Dendritic cell treated with granulocyte-macrophage colony-stimulating factor and Interleukin-4, amounts not matched to agents 40 ng/mL and 50 ng/mL, for 4 days (primary cell): ENCODE results near the gene DCAF6.

ENCODE experiments used
- H3K27ac Mint-ChIP-seq: one replicate; pipeline ENCODE4 v1.8.0; 2022; ENCODE audit warnings: mild to moderate bottlenecking, mixed read lengths
- H3K27me3 Mint-ChIP-seq: one replicate; pipeline ENCODE4 v1.8.0; 2022; ENCODE audit warnings: mild to moderate bottlenecking, mixed read lengths
- H3K36me3 Mint-ChIP-seq: one replicate; pipeline ENCODE4 v1.8.0; 2022; ENCODE audit warnings: low read depth, mixed read lengths
- H3K4me1 Mint-ChIP-seq: one replicate; pipeline ENCODE4 v1.8.0; 2022; ENCODE audit warnings: low read depth, mixed read lengths
- H3K4me3 Mint-ChIP-seq: one replicate; pipeline ENCODE4 v1.8.0; 2022; ENCODE audit warnings: mild to moderate bottlenecking, moderate library complexity, mixed read lengths
- H3K9me3 Mint-ChIP-seq: one replicate; pipeline ENCODE4 v1.8.0; 2022; ENCODE audit warnings: mixed read lengths
- intact Hi-C: fragments of 100-400 bp; cut with micrococcal nuclease; formaldehyde crosslinking; loops from one replicate; pipeline ENCODE4 v1.15.0; 2022

DCAF6 gene

GRCh38 chr1:167996266-167996665 lies 59.8 kb downstream of the DCAF6 start:
- Mint-ChIP-seq H3K4me3 (no peak overlapping the region), H3K4me1 (no peaks in the 10 kb centered on the region), H3K27me3 (no peaks in the 10 kb centered on the region), H3K36me3 (peaks cover 55% of the 10 kb centered on the region), H3K27ac (no peak overlapping the region), H3K9me3 (no peaks in the 10 kb centered on the region)
- intact Hi-C loops: no loop called here

- H3K4me3 Mint-ChIP-seq: no peak overlapping the region
- no peaks in the 10 kb centered on the region for H3K9me3 Mint-ChIP-seq
- peaks cover 56% of the 10 kb centered on the region for H3K36me3 Mint-ChIP-seq
- intact Hi-C loops: no loop called here
- no peaks in the 10 kb centered on the region for H3K27me3 Mint-ChIP-seq
- no peaks in the 10 kb centered on the region for H3K4me1 Mint-ChIP-seq
- no peak overlapping the region for H3K27ac Mint-ChIP-seq
Observed at GRCh38 chr1:167997037-167997575, 60.6 kb downstream of the DCAF6 start.

GRCh38 chr1:167999877-168000276 lies 63.4 kb downstream of the DCAF6 start:
- no peak overlapping the region for H3K4me3 Mint-ChIP-seq
- H3K27ac Mint-ChIP-seq: no peak overlapping the region
- H3K4me1 Mint-ChIP-seq: no peaks in the 10 kb centered on the region
- intact Hi-C loops: no loop called here
- no peaks in the 10 kb centered on the region for H3K27me3 Mint-ChIP-seq
- H3K9me3 Mint-ChIP-seq: no peaks in the 10 kb centered on the region
- H3K36me3 Mint-ChIP-seq: peaks cover 61% of the 10 kb centered on the region

- H3K27ac Mint-ChIP-seq: no peak overlapping the region
- peaks cover 61% of the 10 kb centered on the region for H3K36me3 Mint-ChIP-seq
- H3K27me3 Mint-ChIP-seq: no peaks in the 10 kb centered on the region
- no peaks in the 10 kb centered on the region for H3K4me1 Mint-ChIP-seq
- intact Hi-C loops: no loop called here
- no peak overlapping the region for H3K4me3 Mint-ChIP-seq
- H3K9me3 Mint-ChIP-seq: no peaks in the 10 kb centered on the region
Observed at GRCh38 chr1:168000656-168001055, 64.2 kb downstream of the DCAF6 start.

- Mint-ChIP-seq H3K4me1 (no peaks in the 10 kb centered on the region), H3K4me3 (no peak overlapping the region), H3K9me3 (no peaks in the 10 kb centered on the region), H3K27me3 (no peaks in the 10 kb centered on the region), H3K36me3 (peaks cover 57% of the 10 kb centered on the region), H3K27ac (no peak overlapping the region)
- intact Hi-C loops: no loop called here
Observed at GRCh38 chr1:168001213-168001612, 64.7 kb downstream of the DCAF6 start.

GRCh38 chr1:168004531-168004930 lies 68.0 kb downstream of the DCAF6 start:
- Mint-ChIP-seq H3K9me3 (no peaks in the 10 kb centered on the region), H3K27ac (no peak overlapping the region), H3K36me3 (peaks cover 69% of the 10 kb centered on the region), H3K4me3 (no peak overlapping the region), H3K4me1 (peaks cover 4% of the 10 kb centered on the region), H3K27me3 (no peaks in the 10 kb centered on the region)
- intact Hi-C loops: no loop called here

GRCh38 chr1:168005529-168005928 lies 69.0 kb downstream of the DCAF6 start:
- H3K27ac Mint-ChIP-seq: no peak overlapping the region
- peaks cover 68% of the 10 kb centered on the region for H3K36me3 Mint-ChIP-seq
- H3K27me3 Mint-ChIP-seq: no peaks in the 10 kb centered on the region
- H3K4me3 Mint-ChIP-seq: no peak overlapping the region
- intact Hi-C loops: no loop called here
- H3K9me3 Mint-ChIP-seq: no peaks in the 10 kb centered on the region
- H3K4me1 Mint-ChIP-seq: peaks cover 5% of the 10 kb centered on the region

- Mint-ChIP-seq H3K9me3 (no peaks in the 10 kb centered on the region), H3K4me1 (peaks cover 5% of the 10 kb centered on the region), H3K36me3 (peaks cover 55% of the 10 kb centered on the region), H3K4me3 (no peak overlapping the region), H3K27me3 (no peaks in the 10 kb centered on the region), H3K27ac (no peak overlapping the region)
- intact Hi-C loops: no loop called here
Observed at GRCh38 chr1:168007691-168008090, 71.2 kb downstream of the DCAF6 start.

GRCh38 chr1:168008595-168008994 lies 72.1 kb downstream of the DCAF6 start:
- Mint-ChIP-seq H3K27me3 (no peaks in the 10 kb centered on the region), H3K27ac (no peak overlapping the region), H3K4me1 (peaks cover 5% of the 10 kb centered on the region), H3K4me3 (no peak overlapping the region), H3K36me3 (peaks cover 53% of the 10 kb centered on the region), H3K9me3 (no peaks in the 10 kb centered on the region)
- intact Hi-C loops: no loop called here

- intact Hi-C loops: no loop called here
- H3K9me3 Mint-ChIP-seq: no peaks in the 10 kb centered on the region
Observed at GRCh38 chr1:168009322-168009721, 72.8 kb downstream of the DCAF6 start.

GRCh38 chr1:168019407-168019806 lies 82.9 kb downstream of the DCAF6 start:
- no peaks in the 10 kb centered on the region for H3K4me1 Mint-ChIP-seq
- intact Hi-C loops: no loop called here
- H3K36me3 Mint-ChIP-seq: peaks cover 47% of the 10 kb centered on the region
- no peak overlapping the region for H3K4me3 Mint-ChIP-seq
- no peaks in the 10 kb centered on the region for H3K9me3 Mint-ChIP-seq
- H3K27me3 Mint-ChIP-seq: no peaks in the 10 kb centered on the region
- no peak overlapping the region for H3K27ac Mint-ChIP-seq

More at GRCh38 chr1:168009322-168009721, 72.8 kb downstream of the DCAF6 start:
- Mint-ChIP-seq H3K4me1 (peaks cover 5% of the 10 kb centered on the region), H3K4me3 (no peak overlapping the region), H3K27me3 (no peaks in the 10 kb centered on the region), H3K36me3 (peaks cover 58% of the 10 kb centered on the region), H3K27ac (no peak overlapping the region)

- H3K27ac Mint-ChIP-seq: no peak overlapping the region
- peaks cover 5% of the 10 kb centered on the region for H3K36me3 Mint-ChIP-seq
- no peaks in the 10 kb centered on the region for H3K27me3 Mint-ChIP-seq
- no peaks in the 10 kb centered on the region for H3K4me1 Mint-ChIP-seq
- H3K9me3 Mint-ChIP-seq: no peaks in the 10 kb centered on the region
- H3K4me3 Mint-ChIP-seq: no peak overlapping the region
- intact Hi-C loops: no loop called here
Observed at GRCh38 chr1:168031198-168031597, 94.7 kb downstream of the DCAF6 start.

- intact Hi-C loops: no loop called here
- Mint-ChIP-seq H3K4me3 (no peak overlapping the region), H3K27ac (no peak overlapping the region), H3K27me3 (no peaks in the 10 kb centered on the region), H3K36me3 (peaks cover 5% of the 10 kb centered on the region), H3K9me3 (no peaks in the 10 kb centered on the region), H3K4me1 (no peaks in the 10 kb centered on the region)
Observed at GRCh38 chr1:168031627-168032026, 95.1 kb downstream of the DCAF6 start.

- Mint-ChIP-seq H3K4me3 (no peak overlapping the region), H3K27ac (no peak overlapping the region), H3K9me3 (no peaks in the 10 kb centered on the region), H3K36me3 (peaks cover 5% of the 10 kb centered on the region), H3K27me3 (no peaks in the 10 kb centered on the region), H3K4me1 (no peaks in the 10 kb centered on the region)
- intact Hi-C loops: no loop called here
Observed at GRCh38 chr1:168032029-168032428, 95.5 kb downstream of the DCAF6 start.

GRCh38 chr1:168035345-168035744 lies 98.9 kb downstream of the DCAF6 start:
- Mint-ChIP-seq H3K27me3 (no peaks in the 10 kb centered on the region), H3K36me3 (peaks cover 5% of the 10 kb centered on the region), H3K4me1 (no peaks in the 10 kb centered on the region), H3K9me3 (no peaks in the 10 kb centered on the region), H3K27ac (no peak overlapping the region), H3K4me3 (no peak overlapping the region)
- intact Hi-C loops: no loop called here
